SJCRH30 (cell line): ENCODE results near the gene SIK2. TPM values are rescaled to one million over a fixed set of nuclear protein-coding genes. Genes with fewer than 3 reads are reported as not detected.
A peak's percentile ranks its signal among the peaks of the same experiment; 100 is the strongest.
"Not testable (repeated sequence)": the region's sequence is repeated elsewhere in the genome, so short reads cannot be mapped to it uniquely, and the experiment has no call there.

Experiments
- DNase-seq, 2 experiments: peaks; one replicate each; pipeline ENCODE4 v3.0.0-alpha.2; 2015 to 2020
- H3K27ac ChIP-seq: fragments of 250-450 bp; sonication (Bioruptor Pico); 2 replicates; pipeline ENCODE4 v1.5.1; 2020; ENCODE audit warnings: mild to moderate bottlenecking, moderate library complexity
- H3K27me3 ChIP-seq: fragments of 250-450 bp; sonication (Bioruptor Pico); 2 replicates; pipeline ENCODE4 v1.5.1; 2020; ENCODE audit warnings: mild to moderate bottlenecking, moderate library complexity
- H3K36me3 ChIP-seq: fragments of 250-450 bp; sonication (Bioruptor Pico); 2 replicates; pipeline ENCODE4 v1.5.1; 2020; ENCODE audit warnings: mild to moderate bottlenecking, moderate library complexity
- H3K4me1 ChIP-seq: fragments of 250-450 bp; sonication (Bioruptor Pico); 2 replicates; pipeline ENCODE4 v1.5.1; 2020; ENCODE audit warnings: mild to moderate bottlenecking, moderate library complexity
- H3K4me3 ChIP-seq: fragments of 250-450 bp; sonication (Bioruptor Pico); 2 replicates; pipeline ENCODE4 v1.5.1; 2020; ENCODE audit warnings: mild to moderate bottlenecking, moderate library complexity
- H3K9me3 ChIP-seq: fragments of 250-450 bp; sonication (Bioruptor Pico); replicated peaks from 2 replicates; pipeline ENCODE4 v1.5.1; 2020; ENCODE audit warnings: mild to moderate bottlenecking, moderate library complexity
- total RNA-seq: library from RNA; depleted of rRNA; stranded (reverse); fragments of >200 nt; shearing (Covaris generic); gene quantifications from 2 replicates; pipeline ENCODE4 v1.2.3, GENCODE V29; 2014

SIK2 gene
- total RNA-seq, 1 experiment from 2014 or later, result 8.5 TPM

DNA sequence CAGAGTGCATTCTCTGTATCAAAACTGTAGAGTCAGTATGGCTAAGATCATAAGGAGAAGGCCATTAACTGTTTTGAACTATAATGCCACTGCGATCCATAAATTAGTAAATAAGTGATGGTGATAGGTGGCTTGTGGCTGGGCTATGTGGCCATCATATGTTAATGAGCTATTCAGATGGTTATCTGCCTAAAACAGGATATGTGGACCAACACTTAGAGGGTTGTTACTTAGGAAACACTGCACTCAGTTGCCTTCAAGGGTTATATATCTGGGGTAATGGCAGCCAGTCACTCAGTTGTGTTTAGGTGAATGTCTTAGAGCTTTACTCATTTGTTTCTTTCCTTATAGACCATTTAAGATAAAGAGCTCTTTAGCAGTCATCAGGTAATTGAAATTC is 97.9 kb downstream of the SIK2 start:
- H3K36me3 ChIP-seq, result peaks cover 2% of the 10 kb centered on the region; the same call in 1 of the 2 replicates
- H3K4me3 ChIP-seq, result no peak overlapping the region
- H3K4me1 ChIP-seq, result peaks cover 28% of the 10 kb centered on the region
- no peak for DNase-seq
- H3K9me3 ChIP-seq, result no peaks in the 10 kb centered on the region
- no peak overlapping the region for H3K27ac ChIP-seq
- H3K27me3 ChIP-seq, result no peaks in the 10 kb centered on the region

DNA sequence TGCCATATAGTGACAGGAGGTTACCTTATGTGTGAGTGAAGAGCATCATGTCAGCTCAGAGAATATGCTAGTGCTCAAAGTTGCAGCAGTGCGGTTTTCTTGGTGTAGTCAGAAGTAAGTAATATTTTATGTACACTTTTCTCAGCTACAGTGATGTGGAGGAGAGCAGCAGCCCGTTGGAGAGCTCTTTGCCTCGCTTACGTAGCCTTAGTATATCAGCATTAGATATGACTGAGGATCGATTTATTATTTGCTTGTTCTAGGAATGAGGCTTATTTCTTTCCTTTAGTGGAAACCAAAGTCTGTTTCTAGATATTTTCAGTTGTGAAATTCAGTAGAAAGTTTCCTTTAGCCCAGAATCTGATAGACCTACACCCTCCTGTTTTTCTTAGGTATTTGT is 100.4 kb downstream of the SIK2 start:
- Histone ChIP-seq H3K4me3 (no peak overlapping the region), H3K9me3 (no peaks in the 10 kb centered on the region), H3K4me1 (peaks cover 24% of the 10 kb centered on the region), H3K27ac (peak overlapping the region; percentile 49), H3K27me3 (no peaks in the 10 kb centered on the region), H3K36me3 (peaks cover 3% of the 10 kb centered on the region; the same call in 1 of the 2 replicates)
- no peak for DNase-seq

DNA sequence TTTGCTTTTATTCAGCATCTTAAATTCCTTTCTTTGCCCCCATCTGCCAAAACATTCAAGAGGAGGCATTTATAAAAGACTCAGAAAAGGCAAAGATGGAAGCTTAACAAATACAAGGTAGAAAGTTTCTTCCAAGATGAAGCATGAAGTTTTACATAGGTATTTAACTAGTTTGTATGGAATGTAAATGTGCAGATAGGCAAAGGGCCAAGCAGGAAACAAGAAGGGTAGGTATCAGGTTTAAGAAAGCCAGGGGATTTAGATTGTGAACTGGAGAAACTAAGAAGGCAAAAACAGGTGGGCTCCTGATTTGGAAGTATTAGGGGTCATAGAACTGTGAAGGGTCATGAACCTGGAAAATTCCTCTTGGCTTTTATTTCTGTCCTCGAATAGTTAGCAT is 101.3 kb downstream of the SIK2 start:
- peak in 1 of 2 experiments; percentile 34 for DNase-seq
- Histone ChIP-seq H3K27ac (peak overlapping the region; percentile 49), H3K27me3 (no peaks in the 10 kb centered on the region), H3K9me3 (no peaks in the 10 kb centered on the region), H3K36me3 (peaks cover 3% of the 10 kb centered on the region; the same call in 1 of the 2 replicates), H3K4me1 (peaks cover 24% of the 10 kb centered on the region), H3K4me3 (no peak overlapping the region)

DNA sequence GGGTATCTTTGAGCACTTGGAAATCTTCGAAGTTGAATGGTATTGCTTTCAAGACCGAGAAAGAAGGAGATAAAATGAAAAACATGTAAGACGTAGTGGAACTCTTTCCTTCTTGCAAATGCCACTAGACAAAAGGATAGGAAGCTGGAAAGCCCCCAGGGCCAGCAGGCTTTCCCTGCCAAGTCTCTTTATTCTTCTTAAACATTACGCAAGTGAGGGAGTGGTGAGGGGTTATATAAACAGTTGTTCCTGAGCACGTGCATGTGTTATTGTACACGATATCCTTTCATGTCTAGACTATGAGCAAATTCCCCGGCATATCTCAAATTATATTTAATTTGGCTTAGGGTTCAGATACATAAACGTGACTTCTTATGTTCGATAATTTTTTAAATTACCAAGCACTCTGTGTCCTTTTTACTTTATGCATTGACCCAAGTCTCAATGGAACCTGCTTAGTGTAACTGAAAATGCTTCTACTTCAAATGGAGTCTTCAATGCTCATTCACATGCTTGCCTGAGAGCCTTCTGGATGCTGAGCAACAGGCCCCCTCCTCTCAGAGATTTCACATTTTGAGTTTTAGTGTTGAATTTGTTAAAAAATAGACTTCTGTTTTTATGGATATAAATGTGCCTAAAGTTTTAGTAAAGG is 104.9 kb downstream of the SIK2 start:
- DNase-seq, result peak in 1 of 2 experiments; percentile 7
- peaks cover 24% of the 10 kb centered on the region for H3K4me1 ChIP-seq
- no peaks in the 10 kb centered on the region for H3K27me3 ChIP-seq
- H3K36me3 ChIP-seq, result peaks cover 3% of the 10 kb centered on the region; the same call in 1 of the 2 replicates
- H3K4me3 ChIP-seq, result no peak overlapping the region
- no peaks in the 10 kb centered on the region for H3K9me3 ChIP-seq
- no peak overlapping the region for H3K27ac ChIP-seq

DNA sequence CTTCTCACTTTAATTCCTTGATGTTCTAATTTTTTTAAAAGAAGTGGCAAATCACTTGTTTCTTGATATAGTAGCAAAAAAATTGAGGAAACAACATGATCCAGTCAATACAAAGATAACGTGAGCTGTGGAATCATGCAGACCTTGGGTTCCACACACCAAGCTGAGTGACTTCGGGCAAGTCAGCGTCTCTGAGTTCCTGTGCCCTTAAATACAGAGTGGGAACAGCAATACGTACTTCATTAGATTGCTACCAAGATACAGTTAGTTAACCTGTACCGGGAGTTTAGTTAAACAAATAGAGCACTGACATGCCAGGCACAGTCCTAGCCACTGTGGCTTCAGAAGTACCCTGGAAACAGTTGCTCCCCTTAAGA is 105.4 kb downstream of the SIK2 start:
- H3K36me3 ChIP-seq, result peaks cover 3% of the 10 kb centered on the region; the same call in 1 of the 2 replicates

DNA sequence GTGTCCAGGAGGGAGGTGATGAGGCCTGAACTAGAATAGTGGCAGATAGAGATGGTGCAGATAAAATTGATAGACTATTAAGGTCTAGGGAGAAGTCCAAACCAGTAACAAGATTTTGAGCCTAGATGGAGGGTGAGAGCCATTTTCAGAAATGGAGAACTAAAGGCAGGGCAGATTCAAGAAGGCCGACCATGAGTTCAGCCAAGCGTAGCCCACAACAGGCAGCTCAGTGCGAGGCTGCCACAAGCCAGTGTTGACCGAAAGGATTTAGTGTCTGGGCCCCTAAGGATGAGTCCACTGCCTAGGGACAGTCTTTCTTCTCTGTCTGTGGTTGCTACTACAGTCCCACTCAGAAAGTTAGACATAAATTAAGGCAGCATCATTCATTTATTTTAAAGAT is 112.3 kb downstream of the SIK2 start:
- H3K4me3 ChIP-seq, result no peak overlapping the region
- DNase-seq, result no peak
- H3K27ac ChIP-seq, result no peak overlapping the region
- no peaks in the 10 kb centered on the region for H3K36me3 ChIP-seq
- no peaks in the 10 kb centered on the region for H3K9me3 ChIP-seq
- no peaks in the 10 kb centered on the region for H3K4me1 ChIP-seq
- no peaks in the 10 kb centered on the region for H3K27me3 ChIP-seq

More for the DNA sequence above, 105.4 kb downstream of the SIK2 start:
- H3K27ac ChIP-seq, result no peak overlapping the region
- H3K4me1 ChIP-seq, result peaks cover 23% of the 10 kb centered on the region
- H3K9me3 ChIP-seq, result no peaks in the 10 kb centered on the region
- DNase-seq, result no peak
- H3K27me3 ChIP-seq, result no peaks in the 10 kb centered on the region
- H3K4me3 ChIP-seq, result no peak overlapping the region

DNA sequence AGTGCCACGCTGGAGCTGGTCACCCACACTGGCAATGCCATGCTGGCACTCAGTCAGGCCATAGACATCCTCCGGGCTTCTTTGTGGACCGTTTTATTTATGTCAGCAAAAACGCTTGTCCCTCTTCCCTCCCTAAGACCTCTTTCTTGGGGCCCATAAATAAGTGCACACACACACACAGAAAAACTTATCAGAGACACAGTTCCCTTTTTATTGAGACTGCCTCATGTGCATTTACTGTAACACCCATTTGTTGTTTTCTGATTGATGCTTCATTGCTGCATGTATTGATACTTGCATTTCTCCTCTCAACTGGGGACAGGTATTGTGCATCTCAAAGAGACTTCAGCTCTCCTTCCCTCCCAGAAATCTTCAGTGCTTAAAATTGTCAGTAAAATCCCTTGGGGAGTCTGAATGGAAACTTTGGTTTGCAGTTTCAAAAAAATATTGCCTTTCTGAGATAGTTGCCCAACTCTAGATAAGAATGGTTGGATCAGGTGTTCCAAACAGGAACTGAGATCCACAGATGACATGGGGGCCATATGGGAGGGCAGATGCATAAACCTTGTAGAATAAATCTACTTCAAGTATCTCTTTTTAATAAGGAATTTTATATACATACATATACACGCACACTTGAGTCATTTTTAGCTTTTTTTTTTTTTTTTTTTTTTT is 113.0 kb downstream of the SIK2 start:
- Histone ChIP-seq H3K27me3 (no peaks in the 10 kb centered on the region), H3K4me1 (no peaks in the 10 kb centered on the region), H3K36me3 (no peaks in the 10 kb centered on the region), H3K4me3 (no peak overlapping the region), H3K27ac (no peak overlapping the region), H3K9me3 (no peaks in the 10 kb centered on the region)
- no peak for DNase-seq

DNA sequence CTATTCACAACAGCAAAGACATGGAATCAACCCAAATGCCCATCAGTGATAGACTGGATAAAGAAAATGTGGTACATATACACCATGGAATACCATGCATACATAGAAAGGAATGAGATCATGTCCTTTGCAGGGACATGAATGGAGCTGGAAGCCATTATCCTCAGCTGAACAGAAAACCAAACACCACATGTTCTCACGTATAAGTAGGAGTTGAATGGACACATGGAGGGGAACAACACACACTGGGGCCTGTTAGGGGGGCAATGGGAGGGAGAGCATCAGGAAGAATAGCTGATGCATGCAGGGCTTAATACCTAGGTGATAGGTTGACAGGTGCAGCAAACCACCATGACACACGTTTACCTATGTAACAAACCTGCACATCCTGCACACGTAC is 115.4 kb downstream of the SIK2 start:
- not testable (repeated sequence) for H3K36me3 ChIP-seq, H3K27ac ChIP-seq, H3K4me3 ChIP-seq, H3K4me1 ChIP-seq, H3K9me3 ChIP-seq, DNase-seq, H3K27me3 ChIP-seq

DNA sequence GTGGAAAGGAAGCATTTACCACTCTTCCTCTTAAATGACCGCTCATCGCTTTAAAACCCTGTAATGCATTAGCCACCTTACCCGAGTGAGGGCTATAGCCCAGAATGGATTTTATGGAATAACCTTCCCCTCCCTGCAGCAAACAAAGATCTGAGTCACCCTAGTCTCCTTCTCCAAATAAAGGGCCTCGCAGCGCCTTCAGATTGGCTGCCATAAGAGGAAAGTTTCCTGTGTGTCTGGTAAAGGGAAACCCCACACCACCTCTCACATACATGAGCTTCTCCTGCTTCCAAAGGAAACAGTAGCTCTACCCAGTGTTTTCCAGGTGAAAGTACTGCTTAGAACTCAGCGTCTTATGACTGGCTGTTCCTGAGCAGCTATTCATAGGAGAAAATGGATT is 116.2 kb downstream of the SIK2 start:
- DNase-seq, result no peak
- Histone ChIP-seq H3K9me3 (no peaks in the 10 kb centered on the region), H3K4me3 (no peak overlapping the region), H3K4me1 (no peaks in the 10 kb centered on the region), H3K27ac (no peak overlapping the region), H3K27me3 (no peaks in the 10 kb centered on the region), H3K36me3 (no peaks in the 10 kb centered on the region; the same call in 1 of the 2 replicates)

DNA sequence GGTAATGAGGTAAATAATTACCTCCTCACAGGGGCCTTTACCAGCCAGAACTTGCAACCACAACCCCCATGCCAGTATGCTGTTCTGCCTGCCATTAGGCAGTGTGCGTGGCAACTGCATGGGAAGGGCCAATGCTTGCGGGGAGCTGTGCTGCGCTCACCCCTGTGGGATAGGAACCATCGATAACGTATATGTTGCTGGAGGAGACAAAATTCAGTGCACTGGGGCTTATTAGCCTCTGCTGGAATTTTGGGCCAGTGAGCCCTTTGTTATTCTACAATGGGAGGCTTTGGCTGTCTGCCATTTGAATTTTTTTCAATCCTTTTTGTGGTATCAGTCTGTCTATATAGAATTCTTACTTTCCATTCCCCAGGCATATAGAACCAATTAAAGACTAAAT is 116.6 kb downstream of the SIK2 start:
- H3K27me3 ChIP-seq, result no peaks in the 10 kb centered on the region
- no peak overlapping the region for H3K4me3 ChIP-seq
- no peak overlapping the region for H3K27ac ChIP-seq
- H3K9me3 ChIP-seq, result no peaks in the 10 kb centered on the region
- H3K36me3 ChIP-seq, result no peaks in the 10 kb centered on the region; the same call in 1 of the 2 replicates
- DNase-seq, result no peak
- no peaks in the 10 kb centered on the region for H3K4me1 ChIP-seq

DNA sequence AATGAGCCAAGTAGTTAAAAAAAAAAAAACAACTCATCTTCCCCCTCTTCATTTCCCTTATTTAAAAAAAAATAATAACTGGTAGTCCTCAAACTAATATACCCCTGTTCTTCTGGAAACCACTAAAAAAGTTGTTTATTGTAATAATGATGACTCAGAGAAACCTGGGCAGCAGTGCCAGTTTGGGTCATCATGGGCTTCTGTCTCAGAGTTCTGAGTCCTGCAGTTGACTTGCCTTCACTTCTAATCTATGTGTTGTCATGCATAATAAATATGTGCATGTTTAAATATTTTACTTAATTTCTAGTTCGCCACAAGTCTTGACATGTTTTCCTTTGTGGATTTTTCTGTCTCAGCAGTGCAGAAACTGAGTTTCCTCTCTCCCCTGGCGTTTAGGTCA is 117.1 kb downstream of the SIK2 start:
- H3K4me1 ChIP-seq, result no peaks in the 10 kb centered on the region
- no peaks in the 10 kb centered on the region for H3K27me3 ChIP-seq
- H3K36me3 ChIP-seq, result no peaks in the 10 kb centered on the region; the same call in 1 of the 2 replicates
- no peaks in the 10 kb centered on the region for H3K9me3 ChIP-seq
- no peak for DNase-seq
- no peak overlapping the region for H3K4me3 ChIP-seq
- no peak overlapping the region for H3K27ac ChIP-seq

DNA sequence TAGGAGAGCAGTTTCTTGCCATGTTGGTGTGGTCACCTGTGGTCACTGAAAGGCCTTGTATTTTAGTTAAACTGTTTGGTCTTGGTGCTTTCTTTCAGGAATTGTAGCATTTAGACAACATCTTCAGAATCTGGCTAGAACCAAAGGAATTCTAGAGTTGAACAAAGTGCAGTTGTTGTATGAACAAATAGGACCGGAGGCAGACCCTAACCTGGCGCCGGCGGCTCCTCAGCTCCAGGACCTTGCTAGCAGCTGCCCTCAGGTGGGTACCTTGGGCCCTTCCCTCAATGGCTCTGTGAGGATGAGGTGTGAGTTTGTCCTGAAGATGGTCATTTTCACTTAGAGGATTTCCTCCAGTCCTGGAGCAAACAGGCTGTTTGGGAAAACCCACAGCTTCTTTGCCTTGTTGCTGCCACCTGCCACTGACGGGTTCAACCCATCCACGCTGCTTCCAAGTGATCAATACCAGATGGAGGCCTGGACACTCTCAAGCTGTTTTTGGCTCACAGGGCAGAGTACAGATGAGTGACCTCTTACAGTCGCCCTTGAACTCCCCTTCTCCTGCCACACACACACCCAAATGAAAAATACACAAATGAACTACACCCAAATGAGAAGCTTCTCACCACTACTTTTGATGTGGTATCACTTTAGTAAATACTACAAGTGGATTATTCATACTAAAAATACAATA is 118.7 kb downstream of the SIK2 start:
- DNase-seq, result no peak
- Histone ChIP-seq H3K27me3 (no peaks in the 10 kb centered on the region), H3K9me3 (no peaks in the 10 kb centered on the region), H3K4me3 (no peak overlapping the region), H3K36me3 (no peaks in the 10 kb centered on the region; the same call in 1 of the 2 replicates), H3K4me1 (no peaks in the 10 kb centered on the region), H3K27ac (no peak overlapping the region)

DNA sequence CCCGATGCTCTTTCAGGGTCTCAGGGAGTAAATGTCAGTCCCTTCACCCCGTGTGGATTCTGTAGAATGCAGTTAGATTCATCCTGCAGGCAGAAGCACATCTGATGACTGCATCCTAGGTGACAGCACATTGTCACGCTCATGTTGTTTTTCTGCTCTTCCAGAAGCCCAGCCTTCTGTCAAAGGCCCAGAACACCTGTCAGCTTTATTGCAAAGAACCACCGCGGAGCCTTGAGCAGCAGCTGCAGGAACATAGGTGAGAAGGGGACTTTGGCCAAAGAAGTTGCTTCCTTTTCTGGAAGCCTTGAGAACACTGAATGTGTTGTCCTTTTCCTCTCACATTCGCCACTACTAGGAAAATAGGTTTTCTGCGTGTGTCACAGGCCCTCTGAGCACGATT is 120.3 kb downstream of the SIK2 start:
- H3K4me1 ChIP-seq, result no peaks in the 10 kb centered on the region
- no peak overlapping the region for H3K27ac ChIP-seq
- no peaks in the 10 kb centered on the region for H3K27me3 ChIP-seq
- no peak for DNase-seq
- no peak overlapping the region for H3K4me3 ChIP-seq
- H3K9me3 ChIP-seq, result no peaks in the 10 kb centered on the region
- H3K36me3 ChIP-seq, result no peaks in the 10 kb centered on the region; the same call in 1 of the 2 replicates

DNA sequence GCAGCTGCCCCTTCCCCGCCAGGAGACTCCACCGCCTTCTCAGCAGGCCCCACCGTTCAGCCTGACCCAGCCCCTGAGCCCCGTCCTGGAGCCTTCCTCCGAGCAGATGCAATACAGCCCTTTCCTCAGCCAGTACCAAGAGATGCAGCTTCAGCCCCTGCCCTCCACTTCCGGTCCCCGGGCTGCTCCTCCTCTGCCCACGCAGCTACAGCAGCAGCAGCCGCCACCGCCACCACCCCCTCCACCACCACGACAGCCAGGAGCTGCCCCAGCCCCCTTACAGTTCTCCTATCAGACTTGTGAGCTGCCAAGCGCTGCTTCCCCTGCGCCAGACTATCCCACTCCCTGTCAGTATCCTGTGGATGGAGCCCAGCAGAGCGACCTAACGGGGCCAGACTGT is 121.3 kb downstream of the SIK2 start:
- Histone ChIP-seq H3K27me3 (no peaks in the 10 kb centered on the region), H3K4me3 (no peak overlapping the region), H3K4me1 (no peaks in the 10 kb centered on the region), H3K27ac (no peak overlapping the region), H3K36me3 (no peaks in the 10 kb centered on the region; the same call in 1 of the 2 replicates), H3K9me3 (no peaks in the 10 kb centered on the region)
- DNase-seq, result no peak

DNA sequence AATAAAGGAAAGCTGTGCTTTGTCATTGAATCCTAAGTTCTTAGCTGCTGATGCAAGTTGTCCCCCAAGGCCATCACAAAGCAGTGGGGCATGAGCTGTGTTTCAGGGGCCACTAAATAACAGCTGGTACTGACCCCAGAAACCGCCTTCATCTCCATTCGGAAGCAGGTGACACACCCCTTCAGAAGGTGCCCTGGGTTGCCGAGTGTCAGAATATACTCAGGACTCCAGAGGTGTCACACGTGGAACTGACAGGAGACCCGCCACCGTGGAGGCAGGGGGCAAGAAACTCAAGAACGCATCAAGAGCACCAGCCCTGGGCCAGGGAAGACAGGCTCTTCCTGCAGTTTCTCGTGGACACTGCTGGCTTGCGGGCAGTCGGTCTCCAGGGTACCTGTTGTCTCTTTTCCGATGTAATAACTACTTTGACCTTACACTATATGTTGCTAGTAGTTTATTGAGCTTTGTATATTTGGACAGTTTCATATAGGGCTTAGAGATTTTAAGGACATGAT is 122.4 kb downstream of the SIK2 start:
- Histone ChIP-seq H3K4me1 (peaks cover 9% of the 10 kb centered on the region), H3K27ac (no peak overlapping the region), H3K36me3 (no peaks in the 10 kb centered on the region; the same call in 1 of the 2 replicates), H3K27me3 (no peaks in the 10 kb centered on the region), H3K9me3 (no peaks in the 10 kb centered on the region), H3K4me3 (no peak overlapping the region)
- DNase-seq, result no peak
